ENCODE measurements around the gene NUDT19.
"Not testable (repeated sequence)": the region's sequence is repeated elsewhere in the genome, so short reads cannot be mapped to it uniquely, and the experiment has no call there.

DNA sequence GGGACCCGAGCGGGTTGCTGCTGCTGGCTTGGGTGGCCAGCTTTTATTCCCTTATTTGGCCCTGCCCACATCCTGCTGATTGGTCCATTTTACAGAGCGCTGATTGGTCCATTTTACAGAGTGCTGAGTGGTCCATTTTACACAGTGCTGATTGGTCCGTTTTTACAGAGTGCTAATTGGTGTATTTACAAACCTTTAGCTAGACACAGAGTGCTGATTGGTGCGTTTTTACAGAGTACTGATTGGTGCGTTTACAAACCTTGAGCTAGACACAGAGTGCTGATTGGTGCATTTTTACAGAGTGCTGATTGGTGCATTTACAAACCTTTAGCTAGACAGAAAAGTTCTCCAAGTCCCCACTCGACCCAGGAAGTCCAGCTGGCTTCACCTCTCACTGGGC is 8.5 kb downstream of the NUDT19 start:
- TF ChIP-seq TBL1XR1 (IDR thresholded peaks at IDR 0.05; ENCODE audit: low read depth, low read length); PAX5 (IDR thresholded peaks at IDR 0.05; ENCODE audit: borderline replicate concordance, low read depth, low read length); RBBP5 (conservative IDR thresholded peaks at IDR 0.05); SPI1 (IDR thresholded peaks at IDR 0.05; ENCODE audit: borderline replicate concordance, insufficient read depth, low read depth, low read length); ZNF622 (IDR thresholded peaks at IDR 0.05); KDM1A (IDR thresholded peaks at IDR 0.05; ENCODE audit: borderline replicate concordance): not testable (repeated sequence)
- TF ChIP-seq, protein P1, sequence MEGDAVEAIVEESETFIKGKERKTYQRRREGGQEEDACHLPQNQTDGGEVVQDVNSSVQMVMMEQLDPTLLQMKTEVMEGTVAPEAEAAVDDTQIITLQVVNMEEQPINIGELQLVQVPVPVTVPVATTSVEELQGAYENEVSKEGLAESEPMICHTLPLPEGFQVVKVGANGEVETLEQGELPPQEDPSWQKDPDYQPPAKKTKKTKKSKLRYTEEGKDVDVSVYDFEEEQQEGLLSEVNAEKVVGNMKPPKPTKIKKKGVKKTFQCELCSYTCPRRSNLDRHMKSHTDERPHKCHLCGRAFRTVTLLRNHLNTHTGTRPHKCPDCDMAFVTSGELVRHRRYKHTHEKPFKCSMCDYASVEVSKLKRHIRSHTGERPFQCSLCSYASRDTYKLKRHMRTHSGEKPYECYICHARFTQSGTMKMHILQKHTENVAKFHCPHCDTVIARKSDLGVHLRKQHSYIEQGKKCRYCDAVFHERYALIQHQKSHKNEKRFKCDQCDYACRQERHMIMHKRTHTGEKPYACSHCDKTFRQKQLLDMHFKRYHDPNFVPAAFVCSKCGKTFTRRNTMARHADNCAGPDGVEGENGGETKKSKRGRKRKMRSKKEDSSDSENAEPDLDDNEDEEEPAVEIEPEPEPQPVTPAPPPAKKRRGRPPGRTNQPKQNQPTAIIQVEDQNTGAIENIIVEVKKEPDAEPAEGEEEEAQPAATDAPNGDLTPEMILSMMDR (IDR thresholded peaks at IDR 0.05 in 2 of 3, conservative IDR thresholded peaks at IDR 0.05 in 1 of 3; ENCODE audit: control insufficient read depth in 2 of 3, extremely low read depth in 1 of 3, insufficient read depth in 1 of 3, low read depth in 3 of 3, low read length in 3 of 3) = not testable (repeated sequence)
- TF ChIP-seq, protein P2, sequence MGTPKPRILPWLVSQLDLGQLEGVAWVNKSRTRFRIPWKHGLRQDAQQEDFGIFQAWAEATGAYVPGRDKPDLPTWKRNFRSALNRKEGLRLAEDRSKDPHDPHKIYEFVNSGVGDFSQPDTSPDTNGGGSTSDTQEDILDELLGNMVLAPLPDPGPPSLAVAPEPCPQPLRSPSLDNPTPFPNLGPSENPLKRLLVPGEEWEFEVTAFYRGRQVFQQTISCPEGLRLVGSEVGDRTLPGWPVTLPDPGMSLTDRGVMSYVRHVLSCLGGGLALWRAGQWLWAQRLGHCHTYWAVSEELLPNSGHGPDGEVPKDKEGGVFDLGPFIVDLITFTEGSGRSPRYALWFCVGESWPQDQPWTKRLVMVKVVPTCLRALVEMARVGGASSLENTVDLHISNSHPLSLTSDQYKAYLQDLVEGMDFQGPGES (IDR thresholded peaks at IDR 0.05) = not testable (repeated sequence)
- TF ChIP-seq, protein P3, sequence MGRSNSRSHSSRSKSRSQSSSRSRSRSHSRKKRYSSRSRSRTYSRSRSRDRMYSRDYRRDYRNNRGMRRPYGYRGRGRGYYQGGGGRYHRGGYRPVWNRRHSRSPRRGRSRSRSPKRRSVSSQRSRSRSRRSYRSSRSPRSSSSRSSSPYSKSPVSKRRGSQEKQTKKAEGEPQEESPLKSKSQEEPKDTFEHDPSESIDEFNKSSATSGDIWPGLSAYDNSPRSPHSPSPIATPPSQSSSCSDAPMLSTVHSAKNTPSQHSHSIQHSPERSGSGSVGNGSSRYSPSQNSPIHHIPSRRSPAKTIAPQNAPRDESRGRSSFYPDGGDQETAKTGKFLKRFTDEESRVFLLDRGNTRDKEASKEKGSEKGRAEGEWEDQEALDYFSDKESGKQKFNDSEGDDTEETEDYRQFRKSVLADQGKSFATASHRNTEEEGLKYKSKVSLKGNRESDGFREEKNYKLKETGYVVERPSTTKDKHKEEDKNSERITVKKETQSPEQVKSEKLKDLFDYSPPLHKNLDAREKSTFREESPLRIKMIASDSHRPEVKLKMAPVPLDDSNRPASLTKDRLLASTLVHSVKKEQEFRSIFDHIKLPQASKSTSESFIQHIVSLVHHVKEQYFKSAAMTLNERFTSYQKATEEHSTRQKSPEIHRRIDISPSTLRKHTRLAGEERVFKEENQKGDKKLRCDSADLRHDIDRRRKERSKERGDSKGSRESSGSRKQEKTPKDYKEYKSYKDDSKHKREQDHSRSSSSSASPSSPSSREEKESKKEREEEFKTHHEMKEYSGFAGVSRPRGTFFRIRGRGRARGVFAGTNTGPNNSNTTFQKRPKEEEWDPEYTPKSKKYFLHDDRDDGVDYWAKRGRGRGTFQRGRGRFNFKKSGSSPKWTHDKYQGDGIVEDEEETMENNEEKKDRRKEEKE (IDR thresholded peaks at IDR 0.05) = not testable (repeated sequence)
- TF ChIP-seq, protein P4, sequence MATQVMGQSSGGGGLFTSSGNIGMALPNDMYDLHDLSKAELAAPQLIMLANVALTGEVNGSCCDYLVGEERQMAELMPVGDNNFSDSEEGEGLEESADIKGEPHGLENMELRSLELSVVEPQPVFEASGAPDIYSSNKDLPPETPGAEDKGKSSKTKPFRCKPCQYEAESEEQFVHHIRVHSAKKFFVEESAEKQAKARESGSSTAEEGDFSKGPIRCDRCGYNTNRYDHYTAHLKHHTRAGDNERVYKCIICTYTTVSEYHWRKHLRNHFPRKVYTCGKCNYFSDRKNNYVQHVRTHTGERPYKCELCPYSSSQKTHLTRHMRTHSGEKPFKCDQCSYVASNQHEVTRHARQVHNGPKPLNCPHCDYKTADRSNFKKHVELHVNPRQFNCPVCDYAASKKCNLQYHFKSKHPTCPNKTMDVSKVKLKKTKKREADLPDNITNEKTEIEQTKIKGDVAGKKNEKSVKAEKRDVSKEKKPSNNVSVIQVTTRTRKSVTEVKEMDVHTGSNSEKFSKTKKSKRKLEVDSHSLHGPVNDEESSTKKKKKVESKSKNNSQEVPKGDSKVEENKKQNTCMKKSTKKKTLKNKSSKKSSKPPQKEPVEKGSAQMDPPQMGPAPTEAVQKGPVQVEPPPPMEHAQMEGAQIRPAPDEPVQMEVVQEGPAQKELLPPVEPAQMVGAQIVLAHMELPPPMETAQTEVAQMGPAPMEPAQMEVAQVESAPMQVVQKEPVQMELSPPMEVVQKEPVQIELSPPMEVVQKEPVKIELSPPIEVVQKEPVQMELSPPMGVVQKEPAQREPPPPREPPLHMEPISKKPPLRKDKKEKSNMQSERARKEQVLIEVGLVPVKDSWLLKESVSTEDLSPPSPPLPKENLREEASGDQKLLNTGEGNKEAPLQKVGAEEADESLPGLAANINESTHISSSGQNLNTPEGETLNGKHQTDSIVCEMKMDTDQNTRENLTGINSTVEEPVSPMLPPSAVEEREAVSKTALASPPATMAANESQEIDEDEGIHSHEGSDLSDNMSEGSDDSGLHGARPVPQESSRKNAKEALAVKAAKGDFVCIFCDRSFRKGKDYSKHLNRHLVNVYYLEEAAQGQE (IDR thresholded peaks at IDR 0.05; ENCODE audit: low read depth, low read length) = not testable (repeated sequence)
- TF ChIP-seq, protein P5, sequence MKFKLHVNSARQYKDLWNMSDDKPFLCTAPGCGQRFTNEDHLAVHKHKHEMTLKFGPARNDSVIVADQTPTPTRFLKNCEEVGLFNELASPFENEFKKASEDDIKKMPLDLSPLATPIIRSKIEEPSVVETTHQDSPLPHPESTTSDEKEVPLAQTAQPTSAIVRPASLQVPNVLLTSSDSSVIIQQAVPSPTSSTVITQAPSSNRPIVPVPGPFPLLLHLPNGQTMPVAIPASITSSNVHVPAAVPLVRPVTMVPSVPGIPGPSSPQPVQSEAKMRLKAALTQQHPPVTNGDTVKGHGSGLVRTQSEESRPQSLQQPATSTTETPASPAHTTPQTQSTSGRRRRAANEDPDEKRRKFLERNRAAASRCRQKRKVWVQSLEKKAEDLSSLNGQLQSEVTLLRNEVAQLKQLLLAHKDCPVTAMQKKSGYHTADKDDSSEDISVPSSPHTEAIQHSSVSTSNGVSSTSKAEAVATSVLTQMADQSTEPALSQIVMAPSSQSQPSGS (IDR thresholded peaks at IDR 0.05; ENCODE audit: low read length) = not testable (repeated sequence)
